Nephron progenitor cell (in vitro differentiated cells): ENCODE measurements around the gene SGCB.

Experiments
- DNase-seq: peaks from one replicate; pipeline ENCODE4 v3.0.0; 2021
- H3K27ac Mint-ChIP-seq: 2 replicates; pipeline ENCODE4 v1.8.0; 2021; ENCODE audit warnings: mild to moderate bottlenecking, moderate library complexity, mixed read lengths
- H3K27me3 Mint-ChIP-seq: 2 replicates; pipeline ENCODE4 v1.8.0; 2021; ENCODE audit warnings: mild to moderate bottlenecking, low read depth, mixed read lengths; ENCODE audit not compliant: poor library complexity
- H3K36me3 Mint-ChIP-seq: 2 replicates; pipeline ENCODE4 v1.8.0; 2021; ENCODE audit warnings: low read depth, mixed read lengths
- H3K4me1 Mint-ChIP-seq: 2 replicates; pipeline ENCODE4 v1.8.0; 2021; ENCODE audit warnings: mixed read lengths
- H3K4me3 Mint-ChIP-seq: 2 replicates; pipeline ENCODE4 v1.8.0; 2021; ENCODE audit warnings: mild to moderate bottlenecking, moderate library complexity, mixed read lengths
- H3K9me3 Mint-ChIP-seq: 2 replicates; pipeline ENCODE4 v1.8.0; 2021; ENCODE audit warnings: mild to moderate bottlenecking, moderate library complexity, mixed read lengths
- CTCF ChIP-seq: fragments of 200-600 bp; sonication (generic); IDR thresholded peaks from 2 replicates; pipeline ENCODE4 v1.5.0; 2021; ENCODE audit warnings: antibody characterized with exemption

Gene SGCB

GRCh38 chr4:52016981-52017380 lies 21.1 kb downstream of the SGCB start:
- TF ChIP-seq CTCF, result no peak
- peaks cover 18% of the 10 kb centered on the region for H3K36me3 Mint-ChIP-seq
- no peaks in the 10 kb centered on the region for H3K4me1 Mint-ChIP-seq
- H3K27ac Mint-ChIP-seq, result no peak overlapping the region
- no peaks in the 10 kb centered on the region for H3K9me3 Mint-ChIP-seq
- no peak overlapping the region for H3K4me3 Mint-ChIP-seq
- H3K27me3 Mint-ChIP-seq, result no peaks in the 10 kb centered on the region
- no peak for DNase-seq

- Mint-ChIP-seq H3K27me3 (no peaks in the 10 kb centered on the region), H3K4me3 (no peak overlapping the region), H3K27ac (no peak overlapping the region), H3K4me1 (no peaks in the 10 kb centered on the region), H3K36me3 (peaks cover 12% of the 10 kb centered on the region), H3K9me3 (no peaks in the 10 kb centered on the region)
- no peak for TF ChIP-seq CTCF
- DNase-seq, result no peak
These were observed 22.7 kb downstream of the SGCB start for GRCh38 chr4:52015366-52015765.

- no peaks in the 10 kb centered on the region for H3K4me1 Mint-ChIP-seq
- H3K4me3 Mint-ChIP-seq, result no peak overlapping the region
- DNase-seq, result no peak
- peaks cover 7% of the 10 kb centered on the region for H3K36me3 Mint-ChIP-seq
- no peak for TF ChIP-seq CTCF
- no peaks in the 10 kb centered on the region for H3K27me3 Mint-ChIP-seq
- no peaks in the 10 kb centered on the region for H3K9me3 Mint-ChIP-seq
- no peak overlapping the region for H3K27ac Mint-ChIP-seq
These were observed 23.2 kb downstream of the SGCB start for GRCh38 chr4:52014903-52015302.

- Mint-ChIP-seq H3K9me3 (no peaks in the 10 kb centered on the region), H3K36me3 (no peaks in the 10 kb centered on the region), H3K27ac (no peak overlapping the region), H3K27me3 (no peaks in the 10 kb centered on the region), H3K4me3 (no peak overlapping the region), H3K4me1 (no peaks in the 10 kb centered on the region)
- DNase-seq, result no peak
- TF ChIP-seq CTCF, result no peak
These were observed 25.4 kb downstream of the SGCB start for GRCh38 chr4:52012651-52013050.

- H3K36me3 Mint-ChIP-seq, result no peaks in the 10 kb centered on the region
- H3K27me3 Mint-ChIP-seq, result peaks cover 4% of the 10 kb centered on the region
- no peak overlapping the region for H3K4me3 Mint-ChIP-seq
- H3K27ac Mint-ChIP-seq, result no peak overlapping the region
- H3K4me1 Mint-ChIP-seq, result no peaks in the 10 kb centered on the region
- no peaks in the 10 kb centered on the region for H3K9me3 Mint-ChIP-seq
- DNase-seq, result no peak
- no peak for TF ChIP-seq CTCF
These were observed 27.1 kb downstream of the SGCB start for GRCh38 chr4:52010986-52011385.

GRCh38 chr4:52006887-52007286 lies 31.2 kb downstream of the SGCB start:
- H3K27ac Mint-ChIP-seq, result no peak overlapping the region
- no peaks in the 10 kb centered on the region for H3K36me3 Mint-ChIP-seq
- no peak overlapping the region for H3K4me3 Mint-ChIP-seq
- TF ChIP-seq CTCF, result no peak
- H3K9me3 Mint-ChIP-seq, result no peaks in the 10 kb centered on the region
- no peak for DNase-seq
- peaks cover 4% of the 10 kb centered on the region for H3K27me3 Mint-ChIP-seq
- H3K4me1 Mint-ChIP-seq, result no peaks in the 10 kb centered on the region
